ENCODE measurements around the gene CXCL12. TPM values are rescaled to one million over a fixed set of nuclear protein-coding genes. Genes with fewer than 3 reads are reported as not detected.

Gene CXCL12
- total RNA-seq, 1 experiment from 2014 or later: 0.47 TPM

DNA sequence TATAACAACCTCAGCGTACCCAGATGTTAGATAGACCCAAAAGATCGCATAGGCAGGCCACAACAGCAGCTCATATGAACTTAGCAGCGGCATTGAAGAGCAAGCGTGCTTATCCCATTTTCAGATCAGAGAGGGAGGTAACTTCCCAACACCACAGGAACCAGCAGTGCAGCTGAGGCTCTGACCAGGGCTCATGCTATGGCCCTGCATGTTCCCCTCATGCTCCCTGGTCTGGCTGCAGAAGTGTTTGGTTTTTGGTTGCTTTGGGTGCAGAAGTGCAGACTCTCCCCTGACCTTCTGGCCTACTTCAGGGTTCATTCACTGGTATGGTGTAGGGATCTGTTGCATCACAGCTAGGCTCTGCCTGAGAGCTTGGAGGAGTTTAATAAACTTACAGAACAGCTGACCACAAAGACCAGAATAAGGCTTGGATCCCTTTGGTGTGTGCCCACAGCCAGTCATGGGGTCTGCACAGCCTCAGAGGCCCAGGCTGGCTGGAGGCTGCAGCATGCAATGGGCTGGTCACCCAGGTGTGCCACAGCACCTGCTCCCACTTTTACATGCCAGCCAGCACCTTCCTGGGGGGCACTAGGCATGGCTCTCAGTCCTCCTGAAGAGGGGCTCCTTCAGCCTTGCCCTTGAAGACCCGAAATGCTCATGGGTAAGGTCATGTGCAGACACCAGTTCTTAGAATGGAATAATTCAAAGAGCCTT, 9.1 kb upstream of the CXCL12 start:
- H2AFZ ChIP-seq (ENCODE audit: low read length): no peak overlapping the region
- no peak overlapping the region for H3K4me2 ChIP-seq (ENCODE audit: low read length)
- no peaks in the 10 kb centered on the region for H3K36me3 ChIP-seq (ENCODE audit: low read depth, low read length)
- no peaks in the 10 kb centered on the region for H3K4me1 ChIP-seq (ENCODE audit: insufficient read depth, low read length)
- H3F3A ChIP-seq (ENCODE audit: low read length, unreplicated experiment): no peaks in the 10 kb centered on the region
- H3K9me2 ChIP-seq (replicated peaks; ENCODE audit: low read length): no peaks in the 10 kb centered on the region
- ChIA-PET CTCF (no interaction called here), POLR2A (ENCODE audit: unreplicated experiment) (no interaction called here)
- no peak overlapping the region for H3K9ac ChIP-seq (ENCODE audit: low read length)
- H4K20me1 ChIP-seq (ENCODE audit: low read length): no peaks in the 10 kb centered on the region
- no peaks in the 10 kb centered on the region for H3K9me3 ChIP-seq (ENCODE audit: low read length)
- no peak for TF ChIP-seq EZH2 (IDR thresholded peaks at IDR 0.05; ENCODE audit: low read length, unreplicated experiment)
- TF ChIP-seq, protein P1, sequence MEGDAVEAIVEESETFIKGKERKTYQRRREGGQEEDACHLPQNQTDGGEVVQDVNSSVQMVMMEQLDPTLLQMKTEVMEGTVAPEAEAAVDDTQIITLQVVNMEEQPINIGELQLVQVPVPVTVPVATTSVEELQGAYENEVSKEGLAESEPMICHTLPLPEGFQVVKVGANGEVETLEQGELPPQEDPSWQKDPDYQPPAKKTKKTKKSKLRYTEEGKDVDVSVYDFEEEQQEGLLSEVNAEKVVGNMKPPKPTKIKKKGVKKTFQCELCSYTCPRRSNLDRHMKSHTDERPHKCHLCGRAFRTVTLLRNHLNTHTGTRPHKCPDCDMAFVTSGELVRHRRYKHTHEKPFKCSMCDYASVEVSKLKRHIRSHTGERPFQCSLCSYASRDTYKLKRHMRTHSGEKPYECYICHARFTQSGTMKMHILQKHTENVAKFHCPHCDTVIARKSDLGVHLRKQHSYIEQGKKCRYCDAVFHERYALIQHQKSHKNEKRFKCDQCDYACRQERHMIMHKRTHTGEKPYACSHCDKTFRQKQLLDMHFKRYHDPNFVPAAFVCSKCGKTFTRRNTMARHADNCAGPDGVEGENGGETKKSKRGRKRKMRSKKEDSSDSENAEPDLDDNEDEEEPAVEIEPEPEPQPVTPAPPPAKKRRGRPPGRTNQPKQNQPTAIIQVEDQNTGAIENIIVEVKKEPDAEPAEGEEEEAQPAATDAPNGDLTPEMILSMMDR (conservative IDR thresholded peaks at IDR 0.05; ENCODE audit: low read depth, low read length): no peak
- no peak for TF ChIP-seq EZH2phosphoT487 (IDR thresholded peaks at IDR 0.05; ENCODE audit: borderline replicate concordance, low read length)
- intact Hi-C loops (cut with micrococcal nuclease): no loop called here
- no peak for ATAC-seq
- H3K27ac ChIP-seq (ENCODE audit: low read length): no peak overlapping the region
- no peaks in the 10 kb centered on the region for H3K79me2 ChIP-seq (ENCODE audit: low read length)
- BruUV-seq (replicated peaks): no TSS peak
- DNase-seq: no peak
- peaks cover 66% of the 10 kb centered on the region for H3K27me3 ChIP-seq (ENCODE audit: low read length)
- no peak overlapping the region for H3K4me3 ChIP-seq (ENCODE audit: low read length)

DNA sequence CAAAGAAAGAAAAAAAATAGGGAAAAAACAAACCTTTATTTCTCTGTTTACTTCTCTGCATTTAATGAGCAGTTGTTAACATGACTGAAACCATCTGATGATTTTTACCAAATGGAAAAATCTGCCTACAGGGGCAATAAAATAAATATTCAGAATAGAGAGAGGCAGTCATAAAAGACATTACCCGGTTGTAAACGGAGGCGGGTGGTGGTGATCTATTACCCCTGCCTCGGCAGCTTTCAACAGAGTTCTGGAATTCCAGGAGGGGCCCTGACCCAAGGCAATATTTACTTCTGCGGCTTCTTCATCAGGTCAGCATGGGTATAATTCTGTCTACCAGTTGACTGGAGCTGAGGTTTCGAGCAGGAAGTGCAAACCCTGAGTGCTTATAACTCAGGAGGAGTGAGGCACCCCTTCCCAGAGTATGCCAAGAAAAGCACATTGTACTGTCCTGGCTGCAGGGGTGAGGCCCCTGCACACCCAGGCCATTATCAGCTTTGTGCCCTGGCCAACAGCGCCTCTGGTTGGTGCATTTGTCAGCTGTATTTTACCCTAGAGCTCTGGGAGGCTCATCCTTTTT, 8.2 kb upstream of the CXCL12 start:
- DNase-seq (no peak), ATAC-seq (no peak)
- intact Hi-C loops (cut with micrococcal nuclease): no loop called here
- ChIA-PET POLR2A (ENCODE audit: unreplicated experiment) (no interaction called here), CTCF (no interaction called here)
- H3K27ac ChIP-seq (ENCODE audit: low read length): no peak overlapping the region
- H4K20me1 ChIP-seq (ENCODE audit: low read length): no peaks in the 10 kb centered on the region
- no peaks in the 10 kb centered on the region for H3K4me1 ChIP-seq (ENCODE audit: insufficient read depth, low read length)
- no peak overlapping the region for H3K4me2 ChIP-seq (ENCODE audit: low read length)
- TF ChIP-seq, protein P1 (conservative IDR thresholded peaks at IDR 0.05; ENCODE audit: low read depth, low read length): no peak
- TF ChIP-seq EZH2 (IDR thresholded peaks at IDR 0.05; ENCODE audit: low read length, unreplicated experiment): no peak
- TF ChIP-seq EZH2phosphoT487 (IDR thresholded peaks at IDR 0.05; ENCODE audit: borderline replicate concordance, low read length): no peak
- no peaks in the 10 kb centered on the region for H3K36me3 ChIP-seq (ENCODE audit: low read depth, low read length)
- peaks cover 58% of the 10 kb centered on the region for H3K27me3 ChIP-seq (ENCODE audit: low read length)
- no peak overlapping the region for H3K4me3 ChIP-seq (ENCODE audit: low read length)
- BruUV-seq (replicated peaks): no TSS peak
- no peaks in the 10 kb centered on the region for H3F3A ChIP-seq (ENCODE audit: low read length, unreplicated experiment)
- H3K9me2 ChIP-seq (replicated peaks; ENCODE audit: low read length): no peaks in the 10 kb centered on the region
- H3K9ac ChIP-seq (ENCODE audit: low read length): no peak overlapping the region
- H2AFZ ChIP-seq (ENCODE audit: low read length): no peak overlapping the region
- no peaks in the 10 kb centered on the region for H3K9me3 ChIP-seq (ENCODE audit: low read length)
- H3K79me2 ChIP-seq (ENCODE audit: low read length): no peaks in the 10 kb centered on the region

DNA sequence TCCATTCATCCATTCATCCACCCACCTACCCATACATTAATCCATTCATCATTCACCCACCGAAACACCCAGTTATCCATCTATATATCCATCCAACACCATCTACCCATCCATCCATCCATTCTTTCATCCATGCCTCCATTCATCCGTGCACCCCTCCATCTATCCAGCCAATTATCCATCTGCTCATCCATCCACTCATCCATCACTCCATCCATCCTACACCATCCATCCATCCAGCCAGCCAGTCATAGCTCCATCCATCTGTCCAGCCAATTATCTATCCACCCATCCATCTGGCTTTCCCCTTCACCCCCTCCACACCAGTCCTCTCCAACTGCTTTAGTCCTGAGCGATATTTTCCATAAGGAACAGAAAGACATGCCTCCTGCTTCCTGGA, 7.5 kb upstream of the CXCL12 start:
- Histone ChIP-seq H3K9me3 (ENCODE audit: low read length) (no peaks in the 10 kb centered on the region), H4K20me1 (ENCODE audit: low read length) (no peaks in the 10 kb centered on the region), H2AFZ (ENCODE audit: low read length) (no peak overlapping the region), H3K36me3 (ENCODE audit: low read depth, low read length) (no peaks in the 10 kb centered on the region), H3F3A (ENCODE audit: low read length, unreplicated experiment) (no peaks in the 10 kb centered on the region), H3K27ac (ENCODE audit: low read length) (no peak overlapping the region), H3K4me1 (ENCODE audit: insufficient read depth, low read length) (no peaks in the 10 kb centered on the region), H3K9me2 (replicated peaks; ENCODE audit: low read length) (no peaks in the 10 kb centered on the region), H3K4me2 (ENCODE audit: low read length) (no peak overlapping the region), H3K4me3 (ENCODE audit: low read length) (no peak overlapping the region), H3K9ac (ENCODE audit: low read length) (no peak overlapping the region), H3K79me2 (ENCODE audit: low read length) (no peaks in the 10 kb centered on the region), H3K27me3 (ENCODE audit: low read length) (peaks cover 51% of the 10 kb centered on the region)
- TF ChIP-seq, protein P1 (conservative IDR thresholded peaks at IDR 0.05; ENCODE audit: low read depth, low read length): no peak
- TF ChIP-seq EZH2phosphoT487 (IDR thresholded peaks at IDR 0.05; ENCODE audit: borderline replicate concordance, low read length) (no peak), EZH2 (IDR thresholded peaks at IDR 0.05; ENCODE audit: low read length, unreplicated experiment) (no peak)
- intact Hi-C loops (cut with micrococcal nuclease): no loop called here
- ATAC-seq (no peak), DNase-seq (no peak)
- ChIA-PET CTCF (no interaction called here), POLR2A (ENCODE audit: unreplicated experiment) (no interaction called here)
- BruUV-seq (replicated peaks): no TSS peak
